HG03097 (cell line): ENCODE measurements around the gene MCOLN1.
"Not testable (repeated sequence)": the region's sequence is repeated elsewhere in the genome, so short reads cannot be mapped to it uniquely, and the experiment has no call there.

ENCODE experiments used
- ATAC-seq: cut with Tn5 transposase; IDR thresholded peaks from one replicate; pipeline ENCODE4 v1.9.1; 2021; ENCODE audit not compliant: unreplicated experiment, low FRiP score

The MCOLN1 gene

DNA sequence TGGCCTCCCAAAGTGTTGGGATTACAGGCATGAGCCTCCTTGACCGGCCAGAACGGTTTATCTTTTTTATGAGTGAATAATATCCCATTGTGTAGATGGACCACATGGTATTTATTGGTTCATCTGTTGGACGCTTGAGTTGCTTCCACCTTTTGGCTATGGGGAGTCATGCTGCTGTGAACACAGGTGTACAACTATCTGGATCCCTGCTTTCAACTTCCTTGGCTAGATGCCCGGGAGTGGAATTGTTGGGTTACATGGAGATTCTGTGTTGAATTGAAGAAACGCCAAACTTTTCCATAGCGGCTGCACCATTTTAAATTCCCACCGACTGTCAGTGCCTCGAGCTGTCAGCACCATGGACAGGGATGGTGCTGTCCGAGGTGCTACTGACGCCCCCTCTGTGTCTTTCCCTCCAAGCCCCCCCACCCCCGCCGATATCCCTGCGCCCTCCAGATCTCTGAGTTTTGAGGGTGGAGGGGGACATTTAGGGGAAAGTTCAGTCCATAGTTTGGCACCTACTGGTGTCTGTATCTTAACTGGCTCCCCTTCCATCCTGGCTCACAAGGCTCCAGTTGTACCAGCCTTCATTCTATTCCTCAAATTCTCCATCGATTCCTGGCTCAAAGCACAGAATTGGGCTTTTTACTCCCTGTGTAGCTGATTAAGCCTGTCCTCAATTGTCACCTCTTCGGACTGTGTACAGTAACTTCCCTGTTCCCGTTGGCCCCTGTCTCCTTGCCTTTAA is 40.4 kb downstream of the MCOLN1 start:
- no peak for ATAC-seq

DNA sequence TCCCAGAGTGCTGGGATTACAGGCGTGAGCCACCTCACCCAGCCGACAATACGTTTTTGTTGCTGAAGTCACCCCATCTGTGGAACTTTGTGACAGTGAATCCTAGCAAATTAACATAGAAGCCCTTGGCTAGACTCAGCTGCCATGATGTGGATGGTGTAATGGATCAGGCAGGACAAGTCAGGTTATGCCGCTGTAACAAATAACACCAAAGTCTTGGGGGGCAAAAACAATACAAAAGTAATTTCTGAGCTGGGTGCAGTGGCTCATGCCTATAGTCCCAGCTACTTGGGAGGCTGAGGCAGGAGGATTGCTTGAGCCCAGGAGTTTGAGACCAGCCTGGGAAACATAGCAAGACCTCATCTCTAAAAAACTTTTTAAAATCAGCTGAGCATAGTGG is 42.4 kb downstream of the MCOLN1 start:
- ATAC-seq: no peak

DNA sequence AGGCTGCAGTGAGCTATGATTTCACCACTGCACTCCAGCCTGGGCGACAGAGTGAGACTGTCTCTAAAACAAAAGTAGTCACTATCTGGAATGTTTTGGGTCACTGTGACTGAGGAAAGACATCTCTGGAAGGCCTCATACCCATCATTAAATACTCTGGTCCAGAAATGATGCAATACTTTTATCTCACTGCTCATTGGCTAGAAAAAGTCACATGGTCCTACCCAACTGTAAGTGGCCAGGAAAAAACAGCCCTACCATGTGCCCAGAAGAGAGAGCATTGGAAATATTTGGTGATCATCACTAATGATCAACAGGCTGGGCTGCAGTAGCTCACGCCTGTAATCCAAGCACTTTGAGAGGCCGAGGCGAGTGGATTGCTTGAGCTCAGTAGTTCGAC is 42.9 kb downstream of the MCOLN1 start:
- no peak for ATAC-seq

DNA sequence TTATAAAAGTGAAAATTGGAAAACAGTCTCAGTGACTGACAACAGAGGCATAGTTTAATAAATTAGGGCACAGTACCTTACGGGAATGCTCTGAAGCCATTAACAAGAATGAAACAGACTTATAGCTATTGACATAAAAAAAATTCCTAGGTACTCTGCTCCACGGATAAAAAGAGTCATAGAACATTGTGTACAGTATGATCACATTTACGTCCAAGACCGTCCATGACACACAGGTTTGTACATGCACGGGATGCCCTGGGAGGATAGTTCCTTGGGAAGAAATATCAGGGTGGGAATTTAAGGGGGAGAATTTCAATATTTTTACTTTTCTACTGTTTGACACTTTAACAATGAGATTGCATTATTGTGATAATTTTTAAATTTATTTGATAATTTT is 48.3 kb downstream of the MCOLN1 start:
- ATAC-seq: no peak

DNA sequence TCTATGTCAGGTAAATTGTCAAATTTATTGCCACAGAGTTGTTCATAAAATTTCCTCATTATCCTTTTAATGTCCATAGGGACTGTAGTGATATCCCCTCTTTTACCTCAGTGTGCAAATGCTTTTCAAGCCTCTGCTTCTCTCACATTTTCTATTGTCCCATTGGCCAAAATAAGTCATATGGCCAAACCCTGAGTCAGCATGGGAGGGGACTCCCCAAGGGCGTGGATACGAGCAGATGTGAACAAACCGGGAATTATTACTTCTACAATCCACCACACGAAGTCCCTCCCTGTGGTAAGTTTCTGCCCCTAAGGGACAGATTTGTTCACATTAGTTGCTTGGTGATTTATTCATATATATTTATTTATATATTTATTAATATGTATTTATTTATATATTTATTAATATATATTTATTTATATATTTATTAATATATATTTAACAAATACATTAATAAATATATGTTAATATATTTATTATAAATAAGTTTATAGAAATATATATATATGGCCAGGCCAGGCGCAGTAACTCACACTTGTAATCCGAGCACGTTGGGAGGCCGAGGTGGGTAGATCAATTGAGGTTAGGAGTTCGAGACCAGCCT is 53.1 kb downstream of the MCOLN1 start:
- ATAC-seq: no peak

DNA sequence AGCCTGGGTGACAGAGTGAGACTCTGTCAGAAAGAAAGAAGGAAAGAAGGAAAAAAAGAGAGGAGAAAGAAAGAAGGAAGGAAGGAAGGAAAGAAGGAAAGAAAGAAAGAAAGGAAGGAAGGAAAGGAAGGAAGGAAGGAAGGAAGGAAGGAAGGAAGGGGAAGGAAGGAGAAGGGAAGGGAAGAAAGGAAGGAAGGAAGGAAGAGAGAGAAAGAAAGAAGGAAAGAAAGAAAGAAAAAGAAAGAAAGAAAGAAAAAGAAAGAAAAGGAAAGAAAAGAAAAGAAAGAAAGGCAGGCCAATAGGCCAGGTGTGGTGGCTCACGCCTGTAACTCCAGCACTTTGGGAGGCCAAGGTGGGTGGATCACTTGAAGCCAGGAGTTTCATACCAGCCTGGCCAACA is 55.0 kb downstream of the MCOLN1 start:
- not testable (repeated sequence) for ATAC-seq

DNA sequence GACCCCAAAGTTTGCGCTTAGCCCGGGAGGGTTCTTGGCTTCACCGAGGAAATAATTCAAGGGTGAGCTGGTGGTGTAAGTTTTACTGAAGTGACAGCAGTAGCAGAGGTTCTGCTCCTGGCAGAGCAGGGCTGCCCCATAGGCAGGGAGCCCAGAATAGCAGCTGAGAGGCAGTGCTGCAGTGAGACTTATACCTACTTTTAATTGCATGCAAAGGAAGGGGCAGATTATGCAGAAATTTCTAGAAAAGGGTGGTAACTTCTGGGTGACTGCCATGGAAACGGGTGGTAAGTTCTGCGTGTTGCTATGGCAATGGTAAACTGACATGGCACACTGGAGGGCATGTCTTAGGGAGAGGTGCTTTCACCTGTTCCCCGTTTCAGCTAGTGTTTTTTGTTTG is 55.7 kb downstream of the MCOLN1 start:
- ATAC-seq: no peak

DNA sequence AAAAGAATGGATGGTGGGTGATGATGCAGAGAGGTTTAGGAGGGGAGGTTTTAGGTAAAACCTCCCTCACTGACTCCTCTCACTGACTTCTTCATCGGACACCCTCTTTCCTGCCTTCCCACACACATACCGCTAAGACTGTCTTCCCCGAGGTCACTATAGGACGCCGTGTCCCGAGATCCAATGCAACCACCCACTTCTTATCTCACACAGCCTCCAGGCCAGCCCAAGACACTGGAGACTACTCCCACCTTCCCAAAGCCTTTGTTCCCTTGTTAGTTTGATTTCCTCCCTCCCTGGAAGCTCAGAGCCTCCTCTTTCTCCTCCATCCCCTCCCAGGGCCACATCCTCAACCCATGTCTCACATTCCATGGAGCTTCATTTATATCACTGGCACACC is 56.8 kb downstream of the MCOLN1 start:
- ATAC-seq: no peak

DNA sequence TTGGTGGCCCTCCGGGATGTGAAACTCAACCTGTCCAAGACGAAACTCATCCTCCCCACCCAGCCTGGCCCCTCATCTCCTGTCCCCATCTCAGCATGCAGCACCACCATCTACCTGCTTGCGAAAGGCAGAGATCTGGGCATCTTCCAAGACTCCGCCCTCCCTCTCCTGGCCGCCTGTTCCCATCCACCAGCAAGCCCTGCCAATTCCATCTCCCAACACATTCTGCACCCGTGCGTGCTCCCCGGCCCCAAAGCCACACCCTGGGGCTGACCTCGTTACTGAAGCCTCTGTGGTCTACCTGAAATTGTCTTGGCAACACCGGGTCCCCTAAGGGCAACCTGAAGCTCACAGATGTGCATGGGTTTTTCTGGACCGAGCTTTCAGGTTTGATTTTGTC is 60.0 kb downstream of the MCOLN1 start:
- no peak for ATAC-seq
